ACC112 (cell line): ENCODE measurements around the gene UBR4.
"Not testable (repeated sequence)": the region's sequence is repeated elsewhere in the genome, so short reads cannot be mapped to it uniquely, and the experiment has no call there.

Experiments
- H2AFZ ChIP-seq: fragments of 200-600 bp; sonication (generic); one replicate; pipeline ENCODE4 v1.6.0; 2017; ENCODE audit warnings: antibody characterized with exemption, low read length; ENCODE audit not compliant: unreplicated experiment
- H3K27ac ChIP-seq: fragments of 200-600 bp; sonication (generic); 2 replicates; pipeline ENCODE4 v1.5.1; 2014; ENCODE audit warnings: low read depth, mild to moderate bottlenecking, antibody characterized with exemption, low read length, moderate library complexity
- H3K27me3 ChIP-seq: fragments of 200-600 bp; sonication (generic); 2 replicates; pipeline ENCODE4 v1.6.1; 2014; ENCODE audit warnings: mild to moderate bottlenecking, antibody characterized with exemption, low read length, moderate library complexity, mixed read lengths; ENCODE audit not compliant: insufficient read depth
- H3K36me3 ChIP-seq: fragments of 200-600 bp; sonication (generic); 2 replicates; pipeline ENCODE4 v1.6.1; 2016; ENCODE audit warnings: mild to moderate bottlenecking, antibody characterized with exemption, low read length, moderate library complexity, mixed read lengths; ENCODE audit not compliant: insufficient read depth
- H3K4me1 ChIP-seq: fragments of 200-600 bp; sonication (generic); one replicate; pipeline ENCODE4 v1.6.1; 2016; ENCODE audit warnings: low read length, mixed read lengths; ENCODE audit not compliant: insufficient read depth, unreplicated experiment, control insufficient read depth
- H3K4me3 ChIP-seq: fragments of 200-600 bp; sonication (generic); 2 replicates; pipeline ENCODE4 v1.5.1; 2014; ENCODE audit warnings: mild to moderate bottlenecking, low read depth, low read length
- H3K79me2 ChIP-seq: fragments of 200-600 bp; sonication (generic); one replicate; pipeline ENCODE4 v1.6.0; 2016; ENCODE audit warnings: low read length; ENCODE audit not compliant: control insufficient read depth, unreplicated experiment, insufficient read depth

Gene UBR4

GRCh38 chr1:19209990-19210771 is at the start of gene UBR4:
TSS of gene UBR4 (minus strand) at chr1:19210266. CDS start at chr1:19210248, 18 bp downstream.
- Histone ChIP-seq H3K4me1 (peaks cover 47% of the 10 kb centered on the region), H2AFZ (peak within 1 kb of the TSS; percentile 60), H3K36me3 (peaks cover 14% of the 10 kb centered on the region; the same call in 1 of the 2 replicates), H3K27me3 (no peaks in the 10 kb centered on the region), H3K27ac (peak within 1 kb of the TSS; percentile 90), H3K79me2 (peaks cover 97% of the 10 kb centered on the region), H3K4me3 (peak within 1 kb of the TSS; percentile 98)

GRCh38 chr1:19258353-19258752 is 48.3 kb upstream of the UBR4 start:
- Histone ChIP-seq H3K36me3 (peaks cover 29% of the 10 kb centered on the region), H3K4me3 (no peak overlapping the region), H3K27me3 (no peaks in the 10 kb centered on the region), H3K4me1 (peaks cover 30% of the 10 kb centered on the region), H3K79me2 (peaks cover 30% of the 10 kb centered on the region), H2AFZ (no peak overlapping the region), H3K27ac (no peak overlapping the region)

GRCh38 chr1:19257178-19257914 is 47.3 kb upstream of the UBR4 start:
- H3K4me1 ChIP-seq = peaks cover 38% of the 10 kb centered on the region
- no peak overlapping the region for H2AFZ ChIP-seq
- H3K79me2 ChIP-seq = peaks cover 40% of the 10 kb centered on the region
- H3K4me3 ChIP-seq = no peak overlapping the region
- H3K27me3 ChIP-seq = no peaks in the 10 kb centered on the region
- H3K27ac ChIP-seq = peak overlapping the region; percentile 84
- H3K36me3 ChIP-seq = peaks cover 29% of the 10 kb centered on the region

GRCh38 chr1:19256301-19256700 is 46.2 kb upstream of the UBR4 start:
- peak overlapping the region; percentile 84 for H3K27ac ChIP-seq
- peaks cover 38% of the 10 kb centered on the region for H3K4me1 ChIP-seq
- H3K36me3 ChIP-seq = peaks cover 29% of the 10 kb centered on the region
- not testable (repeated sequence) for H3K4me3 ChIP-seq, H3K27me3 ChIP-seq, H2AFZ ChIP-seq
- peaks cover 50% of the 10 kb centered on the region for H3K79me2 ChIP-seq

GRCh38 chr1:19255288-19255687 is 45.2 kb upstream of the UBR4 start:
- H3K4me1 ChIP-seq = peaks cover 33% of the 10 kb centered on the region
- peaks cover 60% of the 10 kb centered on the region for H3K79me2 ChIP-seq
- H3K27ac ChIP-seq = no peak overlapping the region
- H3K36me3 ChIP-seq = peaks cover 26% of the 10 kb centered on the region
- no peak overlapping the region for H2AFZ ChIP-seq
- H3K27me3 ChIP-seq = no peaks in the 10 kb centered on the region
- no peak overlapping the region for H3K4me3 ChIP-seq

GRCh38 chr1:19254416-19254815 is 44.4 kb upstream of the UBR4 start:
- H3K4me1 ChIP-seq = peaks cover 39% of the 10 kb centered on the region
- H3K27ac ChIP-seq = no peak overlapping the region
- peaks cover 23% of the 10 kb centered on the region for H3K36me3 ChIP-seq
- H3K27me3 ChIP-seq = no peaks in the 10 kb centered on the region
- H3K79me2 ChIP-seq = peaks cover 67% of the 10 kb centered on the region
- H3K4me3 ChIP-seq = no peak overlapping the region
- no peak overlapping the region for H2AFZ ChIP-seq

GRCh38 chr1:19251305-19252196 is 41.5 kb upstream of the UBR4 start, which contains the start of the genes EMC1 and MRTO4:
TSS of gene EMC1 (minus strand) at chr1:19251524. CDS start at chr1:19251509, 15 bp downstream.
TSS of gene MRTO4 (plus strand) at chr1:19251805. CDS start at chr1:19251836, 31 bp downstream.
- Histone ChIP-seq H3K36me3 (peaks cover 9% of the 10 kb centered on the region), H3K79me2 (peaks cover 91% of the 10 kb centered on the region), H3K4me3 (peak within 1 kb of the TSS; percentile 86), H3K27me3 (no peaks in the 10 kb centered on the region), H3K4me1 (peaks cover 27% of the 10 kb centered on the region), H3K27ac (peak within 1 kb of the TSS; percentile 91), H2AFZ (peak within 1 kb of the TSS; percentile 93)

GRCh38 chr1:19250629-19251304 is 40.7 kb upstream of the UBR4 start:
- Histone ChIP-seq H3K27me3 (no peaks in the 10 kb centered on the region), H3K4me3 (peak overlapping the region; percentile 86), H3K36me3 (peaks cover 4% of the 10 kb centered on the region), H3K4me1 (peaks cover 25% of the 10 kb centered on the region), H3K79me2 (peaks cover 89% of the 10 kb centered on the region), H2AFZ (peak overlapping the region; percentile 93), H3K27ac (peak overlapping the region; percentile 91; the same call in 1 of the 2 replicates)

- Histone ChIP-seq H2AFZ (no peak overlapping the region), H3K36me3 (peaks cover 48% of the 10 kb centered on the region), H3K79me2 (peaks cover 4% of the 10 kb centered on the region), H3K4me1 (no peaks in the 10 kb centered on the region), H3K27ac (no peak overlapping the region), H3K27me3 (no peaks in the 10 kb centered on the region), H3K4me3 (no peak overlapping the region)
Measured at GRCh38 chr1:19240673-19241538, 30.8 kb upstream of the UBR4 start.
